Neural cell (in vitro differentiated cells): ENCODE data around the gene NPR3. TPM values are rescaled to one million over a fixed set of nuclear protein-coding genes. Genes with fewer than 3 reads are reported as not detected.
"Not testable (repeated sequence)": the region's sequence is repeated elsewhere in the genome, so short reads cannot be mapped to it uniquely, and the experiment has no call there.

Experiments used
- H2AFZ ChIP-seq: fragments of 200-600, 300-800 bp; sonication (generic), shearing (Covaris generic); 2 replicates; pipeline ENCODE4 v1.6.0; 2014; ENCODE audit warnings: low read depth, mild to moderate bottlenecking, antibody characterized with exemption, low read length, moderate library complexity
- H3F3A ChIP-seq: fragments of 200-600 bp; shearing (Covaris generic); 2 replicates; pipeline ENCODE4 v1.6.1; 2016; ENCODE audit warnings: mild to moderate bottlenecking, moderate library complexity, mixed read lengths, antibody characterized with exemption, low read length; ENCODE audit not compliant: insufficient read depth, poor library complexity, severe bottlenecking
- H3K27ac ChIP-seq: fragments of 200-600, 300-800 bp; sonication (generic), shearing (Covaris generic); 2 replicates; pipeline ENCODE4 v1.5.1; 2014; ENCODE audit warnings: mild to moderate bottlenecking, low read length, moderate library complexity
- H3K27me3 ChIP-seq: fragments of 300-800, 200-600 bp; sonication (generic), shearing (Covaris generic); 2 replicates; pipeline ENCODE4 v1.6.0; 2014; ENCODE audit warnings: mild to moderate bottlenecking, low read depth, low read length, moderate library complexity; ENCODE audit not compliant: insufficient read depth
- H3K36me3 ChIP-seq: fragments of 300-800, 200-600 bp; sonication (generic), shearing (Covaris generic); 2 replicates; pipeline ENCODE4 v1.5.1; 2014; ENCODE audit warnings: mild to moderate bottlenecking, antibody characterized with exemption, low read length, moderate library complexity; ENCODE audit not compliant: insufficient read depth
- H3K4me2 ChIP-seq: fragments of 300-800, 200-600 bp; sonication (generic), shearing (Covaris generic); 2 replicates; pipeline ENCODE4 v1.6.0; 2014; ENCODE audit warnings: mild to moderate bottlenecking, low read length
- H3K4me3 ChIP-seq: fragments of 300-800, 200-600 bp; sonication (generic), shearing (Covaris generic); 2 replicates; pipeline ENCODE4 v1.5.1; 2014; ENCODE audit warnings: mild to moderate bottlenecking, low read length, moderate library complexity
- H3K79me2 ChIP-seq: fragments of 200-600 bp; shearing (Covaris generic); replicated peaks from 2 replicates; pipeline ENCODE4 v1.6.0; 2014; ENCODE audit warnings: mild to moderate bottlenecking, low read length, moderate library complexity; ENCODE audit not compliant: insufficient read depth
- H3K9ac ChIP-seq: fragments of 300-800, 200-600 bp; sonication (generic), shearing (Covaris generic); 2 replicates; pipeline ENCODE4 v1.6.1; 2016; ENCODE audit warnings: mild to moderate bottlenecking, low read length, mixed read lengths
- H3K9me2 ChIP-seq: fragments of 200-600 bp; shearing (Covaris generic); 2 replicates; pipeline ENCODE4 v1.6.1; 2016; ENCODE audit warnings: mild to moderate bottlenecking, low read length, mixed read lengths; ENCODE audit not compliant: insufficient read depth
- H3K9me3 ChIP-seq: fragments of 200-600, 300-800 bp; sonication (generic), shearing (Covaris generic); 2 replicates; pipeline ENCODE4 v1.6.1; 2016; ENCODE audit warnings: mild to moderate bottlenecking, mixed run types, low read length, moderate library complexity, mixed read lengths
- H4K20me1 ChIP-seq: fragments of 200-600 bp; shearing (Covaris generic); 2 replicates; pipeline ENCODE4 v1.6.1; 2016; ENCODE audit warnings: mild to moderate bottlenecking, mixed run types; ENCODE audit not compliant: insufficient read depth
- EP300 ChIP-seq: fragments of 450-650 bp; conservative IDR thresholded peaks from 2 replicates; pipeline ENCODE4 v1.6.1; 2014; ENCODE audit warnings: antibody characterized with exemption, mild to moderate bottlenecking, moderate library complexity; ENCODE audit not compliant: poor library complexity, severe bottlenecking
- EZH2 ChIP-seq: fragments of 200-600, 300-800 bp; shearing (Covaris generic), sonication (generic); IDR thresholded peaks from 2 replicates; pipeline ENCODE4 v1.6.1; 2014; ENCODE audit warnings: antibody characterized with exemption, low read length, borderline replicate concordance, mild to moderate bottlenecking; ENCODE audit not compliant: insufficient read depth, poor library complexity, severe bottlenecking
- MXI1 ChIP-seq: fragments of 450-650 bp; conservative IDR thresholded peaks from 2 replicates; pipeline ENCODE4 v1.6.1; 2014; ENCODE audit warnings: antibody characterized with exemption, mild to moderate bottlenecking; ENCODE audit not compliant: poor library complexity, severe bottlenecking
- POLR2AphosphoS5 ChIP-seq: IDR thresholded peaks from 2 replicates; pipeline ENCODE4 v1.6.1; 2012
- RAD21 ChIP-seq: fragments of 450-650 bp; conservative IDR thresholded peaks from 2 replicates; pipeline ENCODE4 v1.6.1; 2014; ENCODE audit warnings: antibody characterized with exemption, mild to moderate bottlenecking, moderate library complexity
- SMC3 ChIP-seq: fragments of 450-650 bp; conservative IDR thresholded peaks from 2 replicates; pipeline ENCODE4 v1.6.1; 2014; ENCODE audit warnings: antibody characterized with exemption, mild to moderate bottlenecking, moderate library complexity; ENCODE audit not compliant: poor library complexity
- TAF1 ChIP-seq: IDR thresholded peaks from 2 replicates; pipeline ENCODE4 v1.6.1; 2012; ENCODE audit warnings: low read depth
- polyA plus RNA-seq: library from polyadenylated mRNA; depleted of rRNA; stranded (reverse); fragments of >200 nt; gene quantifications from 2 replicates; pipeline ENCODE4 v1.2.3, GENCODE V29; 2014
- TF ChIP-seq, protein P1 (sequence below): fragments of 450-650 bp; IDR thresholded peaks from 2 replicates; pipeline ENCODE4 v1.5.1; 2014; ENCODE audit warnings: antibody characterized with exemption, mild to moderate bottlenecking, moderate library complexity; ENCODE audit not compliant: poor library complexity, severe bottlenecking
- TF ChIP-seq, protein P2 (sequence below): IDR thresholded peaks from 2 replicates; pipeline ENCODE4 v1.6.1; 2012; ENCODE audit warnings: borderline replicate concordance

Gene NPR3
- polyA plus RNA-seq, 1 donor from 2014 or later: 1.5 TPM

DNA sequence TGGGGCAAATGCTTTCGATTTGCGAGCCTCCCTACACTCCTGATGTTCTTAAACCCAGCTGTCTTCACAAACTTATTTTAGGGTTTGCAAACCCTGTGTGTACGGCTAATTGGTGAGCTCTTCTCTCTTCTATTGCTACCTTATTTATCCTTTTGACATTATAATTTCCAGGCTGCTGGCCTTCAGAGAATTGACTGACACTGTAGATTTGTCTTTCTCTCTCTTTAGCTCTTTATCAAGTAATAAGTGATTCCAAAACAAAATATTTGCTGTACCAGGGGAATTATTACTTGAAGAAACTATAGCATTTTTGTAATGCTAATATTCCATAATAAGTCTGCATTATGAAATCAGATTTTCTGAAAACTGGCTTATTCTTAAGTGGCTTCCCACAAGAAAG lies 92.5 kb downstream of the NPR3 start:
- no peak overlapping the region for H3K4me3 ChIP-seq
- H3K36me3 ChIP-seq: no peaks in the 10 kb centered on the region
- no peak for TF ChIP-seq POLR2AphosphoS5
- TF ChIP-seq, protein P1, sequence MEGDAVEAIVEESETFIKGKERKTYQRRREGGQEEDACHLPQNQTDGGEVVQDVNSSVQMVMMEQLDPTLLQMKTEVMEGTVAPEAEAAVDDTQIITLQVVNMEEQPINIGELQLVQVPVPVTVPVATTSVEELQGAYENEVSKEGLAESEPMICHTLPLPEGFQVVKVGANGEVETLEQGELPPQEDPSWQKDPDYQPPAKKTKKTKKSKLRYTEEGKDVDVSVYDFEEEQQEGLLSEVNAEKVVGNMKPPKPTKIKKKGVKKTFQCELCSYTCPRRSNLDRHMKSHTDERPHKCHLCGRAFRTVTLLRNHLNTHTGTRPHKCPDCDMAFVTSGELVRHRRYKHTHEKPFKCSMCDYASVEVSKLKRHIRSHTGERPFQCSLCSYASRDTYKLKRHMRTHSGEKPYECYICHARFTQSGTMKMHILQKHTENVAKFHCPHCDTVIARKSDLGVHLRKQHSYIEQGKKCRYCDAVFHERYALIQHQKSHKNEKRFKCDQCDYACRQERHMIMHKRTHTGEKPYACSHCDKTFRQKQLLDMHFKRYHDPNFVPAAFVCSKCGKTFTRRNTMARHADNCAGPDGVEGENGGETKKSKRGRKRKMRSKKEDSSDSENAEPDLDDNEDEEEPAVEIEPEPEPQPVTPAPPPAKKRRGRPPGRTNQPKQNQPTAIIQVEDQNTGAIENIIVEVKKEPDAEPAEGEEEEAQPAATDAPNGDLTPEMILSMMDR: no peak
- TF ChIP-seq EZH2: no peak
- TF ChIP-seq, protein P2, sequence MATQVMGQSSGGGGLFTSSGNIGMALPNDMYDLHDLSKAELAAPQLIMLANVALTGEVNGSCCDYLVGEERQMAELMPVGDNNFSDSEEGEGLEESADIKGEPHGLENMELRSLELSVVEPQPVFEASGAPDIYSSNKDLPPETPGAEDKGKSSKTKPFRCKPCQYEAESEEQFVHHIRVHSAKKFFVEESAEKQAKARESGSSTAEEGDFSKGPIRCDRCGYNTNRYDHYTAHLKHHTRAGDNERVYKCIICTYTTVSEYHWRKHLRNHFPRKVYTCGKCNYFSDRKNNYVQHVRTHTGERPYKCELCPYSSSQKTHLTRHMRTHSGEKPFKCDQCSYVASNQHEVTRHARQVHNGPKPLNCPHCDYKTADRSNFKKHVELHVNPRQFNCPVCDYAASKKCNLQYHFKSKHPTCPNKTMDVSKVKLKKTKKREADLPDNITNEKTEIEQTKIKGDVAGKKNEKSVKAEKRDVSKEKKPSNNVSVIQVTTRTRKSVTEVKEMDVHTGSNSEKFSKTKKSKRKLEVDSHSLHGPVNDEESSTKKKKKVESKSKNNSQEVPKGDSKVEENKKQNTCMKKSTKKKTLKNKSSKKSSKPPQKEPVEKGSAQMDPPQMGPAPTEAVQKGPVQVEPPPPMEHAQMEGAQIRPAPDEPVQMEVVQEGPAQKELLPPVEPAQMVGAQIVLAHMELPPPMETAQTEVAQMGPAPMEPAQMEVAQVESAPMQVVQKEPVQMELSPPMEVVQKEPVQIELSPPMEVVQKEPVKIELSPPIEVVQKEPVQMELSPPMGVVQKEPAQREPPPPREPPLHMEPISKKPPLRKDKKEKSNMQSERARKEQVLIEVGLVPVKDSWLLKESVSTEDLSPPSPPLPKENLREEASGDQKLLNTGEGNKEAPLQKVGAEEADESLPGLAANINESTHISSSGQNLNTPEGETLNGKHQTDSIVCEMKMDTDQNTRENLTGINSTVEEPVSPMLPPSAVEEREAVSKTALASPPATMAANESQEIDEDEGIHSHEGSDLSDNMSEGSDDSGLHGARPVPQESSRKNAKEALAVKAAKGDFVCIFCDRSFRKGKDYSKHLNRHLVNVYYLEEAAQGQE: no peak
- no peak for TF ChIP-seq TAF1
- TF ChIP-seq MXI1: no peak
- TF ChIP-seq RAD21: no peak
- no peak for TF ChIP-seq EP300
- no peak for TF ChIP-seq SMC3
- no peaks in the 10 kb centered on the region for H3F3A ChIP-seq
- H3K79me2 ChIP-seq: no peaks in the 10 kb centered on the region
- no peaks in the 10 kb centered on the region for H3K9me3 ChIP-seq
- no peak overlapping the region for H3K9ac ChIP-seq
- H4K20me1 ChIP-seq: no peaks in the 10 kb centered on the region
- no peak overlapping the region for H2AFZ ChIP-seq
- H3K27ac ChIP-seq: no peak overlapping the region
- no peaks in the 10 kb centered on the region for H3K27me3 ChIP-seq
- no peaks in the 10 kb centered on the region for H3K9me2 ChIP-seq
- no peak overlapping the region for H3K4me2 ChIP-seq

DNA sequence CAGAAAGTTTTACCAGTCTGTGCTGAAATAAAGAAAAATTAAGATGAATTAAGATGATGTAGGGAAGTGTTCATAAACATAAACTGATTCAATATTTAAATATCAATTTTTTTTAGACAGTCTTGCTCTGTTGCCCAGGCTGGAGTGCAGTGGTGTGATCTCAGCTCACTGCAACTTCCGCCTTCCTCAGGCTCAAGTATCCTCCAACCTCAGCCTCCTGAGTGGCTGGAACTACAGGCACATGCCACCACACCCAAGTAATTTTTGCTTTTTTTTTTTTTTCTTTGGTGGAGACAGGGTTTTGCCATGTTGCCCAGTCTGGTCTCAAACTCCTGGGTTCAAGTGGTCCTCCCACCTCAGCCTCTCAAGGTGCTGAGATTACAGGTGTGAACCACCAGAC lies 94.3 kb downstream of the NPR3 start:
- H3K27me3 ChIP-seq, H3F3A ChIP-seq, H3K36me3 ChIP-seq, H2AFZ ChIP-seq, H3K9me2 ChIP-seq, H3K4me3 ChIP-seq, H3K4me2 ChIP-seq, H3K79me2 ChIP-seq, H3K27ac ChIP-seq, H3K9me3 ChIP-seq, H4K20me1 ChIP-seq, H3K9ac ChIP-seq: not testable (repeated sequence)

DNA sequence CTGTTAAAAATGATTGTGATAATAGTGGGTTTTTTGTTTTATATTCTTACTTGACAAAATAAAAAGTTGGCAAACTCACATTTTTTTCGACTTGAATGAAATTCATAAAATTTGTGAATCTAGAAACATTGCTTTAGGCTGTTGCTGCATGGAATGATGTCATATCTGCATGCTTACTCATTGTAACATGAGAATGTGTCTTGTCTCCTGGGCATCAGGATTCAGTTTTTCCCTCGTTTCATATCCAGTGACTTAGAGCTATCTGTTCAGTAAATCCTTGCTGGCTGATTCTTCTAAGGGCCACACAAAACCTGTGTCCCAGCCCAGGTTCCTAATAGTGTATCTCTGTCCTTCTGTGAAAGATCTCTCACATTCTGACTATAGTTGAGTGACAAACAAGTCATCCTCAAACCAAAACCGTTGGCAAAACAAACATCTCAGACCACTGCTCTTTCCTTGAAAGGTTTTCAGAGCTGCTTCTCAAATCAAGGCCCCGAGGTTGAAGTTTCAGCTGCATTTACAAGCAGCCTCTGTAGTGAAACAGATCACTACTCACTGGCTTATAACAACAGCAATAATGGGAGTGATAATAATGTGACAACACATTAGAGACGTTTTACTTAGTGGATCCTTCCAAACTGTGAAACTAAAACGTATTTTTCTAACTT lies 95.0 kb downstream of the NPR3 start:
- H3F3A ChIP-seq: no peaks in the 10 kb centered on the region
- no peaks in the 10 kb centered on the region for H3K36me3 ChIP-seq
- no peak overlapping the region for H3K9ac ChIP-seq
- H3K4me3 ChIP-seq: no peak overlapping the region
- TF ChIP-seq TAF1 (no peak), EZH2 (no peak), POLR2AphosphoS5 (no peak), EP300 (no peak), RAD21 (no peak), SMC3 (no peak), MXI1 (no peak)
- TF ChIP-seq, protein P1: no peak
- TF ChIP-seq, protein P2: no peak
- H2AFZ ChIP-seq: no peak overlapping the region
- no peaks in the 10 kb centered on the region for H4K20me1 ChIP-seq
- no peak overlapping the region for H3K4me2 ChIP-seq
- no peaks in the 10 kb centered on the region for H3K27me3 ChIP-seq
- no peak overlapping the region for H3K27ac ChIP-seq
- no peaks in the 10 kb centered on the region for H3K79me2 ChIP-seq
- no peaks in the 10 kb centered on the region for H3K9me3 ChIP-seq
- H3K9me2 ChIP-seq: no peaks in the 10 kb centered on the region
